ENCODE measurements around the gene PTBP1. TPM values are rescaled to one million over a fixed set of nuclear protein-coding genes. Genes with fewer than 3 reads are reported as not detected.

The PTBP1 gene
- total RNA-seq, 2 donors from 2014 or later: 604 to 619 TPM

DNA sequence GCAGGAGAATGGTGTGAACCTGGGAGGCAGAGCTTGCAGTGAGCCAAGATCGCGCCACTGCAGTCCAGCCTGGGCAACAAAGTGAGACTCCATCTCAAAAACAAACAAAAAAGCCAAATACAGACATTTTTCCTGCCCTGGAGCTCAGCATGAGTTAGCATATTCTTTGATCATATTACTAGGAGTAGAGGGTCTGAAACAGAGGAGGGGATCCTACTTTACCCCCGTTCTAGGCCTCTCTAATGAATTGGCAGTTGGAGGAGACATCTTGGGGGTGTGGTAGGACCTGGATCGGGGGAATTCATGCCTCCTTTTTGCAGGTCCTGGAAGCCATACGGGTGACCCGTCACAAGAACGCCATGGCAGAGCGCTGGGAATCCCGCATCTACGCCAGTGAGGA, 34.1 kb upstream of the PTBP1 start:
- Mint-ChIP-seq H3K9me3 (peaks cover 3% of the 10 kb centered on the region), H3K36me3 (no peaks in the 10 kb centered on the region), H3K27ac (no peak overlapping the region), H3K27me3 (peaks cover 0 to 4% of the 10 kb centered on the region in 2 donors), H3K4me3 (no peak overlapping the region), H3K4me1 (ENCODE audit: low read depth in 2 of 2) (no peaks in the 10 kb centered on the region)
- DNase-seq (ENCODE audit: low spot score): no peak
- ATAC-seq: no peak

DNA sequence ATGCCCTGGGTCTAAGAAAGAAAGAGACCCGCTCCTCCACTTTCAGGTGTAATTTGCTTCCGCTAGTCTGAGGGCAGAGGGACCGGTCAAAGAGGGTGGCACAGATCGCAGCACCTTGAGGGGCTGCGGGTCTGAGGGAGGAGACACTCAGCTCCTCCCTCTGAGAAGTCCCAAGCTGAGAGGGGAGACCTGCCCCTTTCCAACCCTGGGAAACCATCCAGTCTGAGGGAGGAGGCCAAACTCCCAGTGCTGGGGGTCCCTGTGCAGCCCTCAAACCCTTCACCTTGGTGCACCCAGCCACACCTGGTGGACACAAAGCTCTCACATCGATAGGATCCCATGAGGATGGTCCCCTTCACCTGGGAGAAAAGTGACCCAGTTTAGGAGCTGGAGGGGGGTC, 33.4 kb upstream of the PTBP1 start:
- H3K9me3 Mint-ChIP-seq: peaks cover 3% of the 10 kb centered on the region
- peaks cover 0 to 4% of the 10 kb centered on the region in 2 donors for H3K27me3 Mint-ChIP-seq
- no peak overlapping the region for H3K27ac Mint-ChIP-seq
- DNase-seq (ENCODE audit: low spot score) (no peak), ATAC-seq (no peak)
- H3K36me3 Mint-ChIP-seq: no peaks in the 10 kb centered on the region
- H3K4me3 Mint-ChIP-seq: no peak overlapping the region
- H3K4me1 Mint-ChIP-seq (ENCODE audit: low read depth in 2 of 2): no peaks in the 10 kb centered on the region

DNA sequence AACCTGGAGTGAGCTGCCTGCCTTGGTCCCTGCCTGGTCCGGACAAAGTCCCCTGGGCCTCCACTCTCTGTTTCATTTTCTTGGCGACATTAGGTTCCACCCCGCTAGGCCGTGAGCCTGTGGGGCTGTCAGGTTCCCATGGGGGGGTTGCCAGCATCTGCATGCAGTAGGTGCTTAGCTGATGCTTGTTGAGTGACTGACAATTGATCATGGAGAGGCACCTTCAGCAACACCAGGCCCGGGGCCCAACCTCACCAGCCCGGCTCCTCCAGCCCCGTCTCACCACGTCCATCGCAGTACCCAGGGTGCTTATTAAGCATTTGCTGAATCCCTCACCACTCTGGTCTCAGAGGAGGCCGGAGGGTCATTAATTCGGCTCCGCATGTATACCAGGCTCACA, 33.0 kb upstream of the PTBP1 start:
- no peak for ATAC-seq
- H3K36me3 Mint-ChIP-seq: no peaks in the 10 kb centered on the region
- H3K9me3 Mint-ChIP-seq: peaks cover 3% of the 10 kb centered on the region
- H3K27me3 Mint-ChIP-seq: peaks cover 0 to 4% of the 10 kb centered on the region in 2 donors
- DNase-seq (ENCODE audit: low spot score): no peak
- H3K4me1 Mint-ChIP-seq (ENCODE audit: low read depth in 2 of 2): no peaks in the 10 kb centered on the region
- H3K4me3 Mint-ChIP-seq: no peak overlapping the region
- no peak overlapping the region for H3K27ac Mint-ChIP-seq

DNA sequence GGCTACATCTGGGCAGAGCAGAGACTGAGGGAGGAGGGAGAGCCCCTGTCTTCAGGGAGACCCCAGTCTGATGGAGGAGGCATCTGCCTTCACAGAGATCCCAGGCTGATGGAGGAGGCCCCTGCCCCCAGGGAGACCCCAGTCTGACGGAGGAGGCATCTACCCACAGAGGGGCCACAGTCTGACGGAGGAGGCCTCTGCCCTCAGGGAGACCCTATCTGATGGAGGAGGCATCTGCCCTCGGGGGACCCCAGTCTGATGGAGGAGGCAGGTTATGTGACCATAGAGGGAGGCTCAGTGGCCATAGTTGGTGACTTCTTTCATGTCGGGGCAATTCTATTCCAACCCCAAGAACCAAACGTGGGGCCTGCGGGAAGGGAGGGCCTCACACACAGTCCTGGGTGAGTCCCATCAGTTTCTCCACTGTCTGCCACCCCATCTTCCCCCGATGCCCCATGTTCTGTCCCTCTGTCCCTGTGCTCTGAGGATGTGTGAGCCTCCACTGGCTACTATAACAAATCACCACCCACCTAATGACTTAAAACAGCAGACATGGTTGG, 32.0 kb upstream of the PTBP1 start:
- ATAC-seq: no peak
- no peaks in the 10 kb centered on the region for H3K9me3 Mint-ChIP-seq
- H3K27ac Mint-ChIP-seq: no peak overlapping the region
- H3K36me3 Mint-ChIP-seq: no peaks in the 10 kb centered on the region
- no peaks in the 10 kb centered on the region for H3K27me3 Mint-ChIP-seq
- H3K4me1 Mint-ChIP-seq (ENCODE audit: low read depth in 2 of 2): peaks cover 0 to 1% of the 10 kb centered on the region in 2 donors
- no peak for DNase-seq (ENCODE audit: low spot score)
- H3K4me3 Mint-ChIP-seq: no peak overlapping the region

DNA sequence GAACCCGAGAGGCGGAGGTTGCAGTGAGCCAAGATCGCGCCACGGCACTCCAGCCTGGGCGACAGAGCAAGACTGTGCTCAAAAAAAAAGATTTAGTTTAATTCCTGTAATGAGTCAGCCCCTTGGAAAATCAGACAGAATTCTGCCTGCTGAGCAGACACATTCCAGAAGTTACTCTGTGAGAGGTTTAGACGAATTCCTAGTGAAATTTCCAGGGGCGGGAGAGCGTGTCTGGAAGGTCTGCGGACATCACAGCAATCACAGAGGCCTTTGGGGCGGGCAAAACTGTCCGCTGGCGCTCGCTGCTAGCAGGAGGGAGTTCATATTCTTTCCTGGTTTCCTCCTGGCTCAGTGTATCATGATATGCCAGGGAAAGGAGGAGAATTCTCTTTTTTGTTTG, 28.8 kb upstream of the PTBP1 start:
- H3K27me3 Mint-ChIP-seq: peaks cover 0 to 3% of the 10 kb centered on the region in 2 donors
- peaks cover 0 to 3% of the 10 kb centered on the region in 2 donors for H3K4me1 Mint-ChIP-seq (ENCODE audit: low read depth in 2 of 2)
- ATAC-seq: no peak
- no peaks in the 10 kb centered on the region for H3K9me3 Mint-ChIP-seq
- DNase-seq (ENCODE audit: low spot score): no peak
- H3K27ac Mint-ChIP-seq: no peak overlapping the region
- no peaks in the 10 kb centered on the region for H3K36me3 Mint-ChIP-seq
- H3K4me3 Mint-ChIP-seq: no peak overlapping the region

DNA sequence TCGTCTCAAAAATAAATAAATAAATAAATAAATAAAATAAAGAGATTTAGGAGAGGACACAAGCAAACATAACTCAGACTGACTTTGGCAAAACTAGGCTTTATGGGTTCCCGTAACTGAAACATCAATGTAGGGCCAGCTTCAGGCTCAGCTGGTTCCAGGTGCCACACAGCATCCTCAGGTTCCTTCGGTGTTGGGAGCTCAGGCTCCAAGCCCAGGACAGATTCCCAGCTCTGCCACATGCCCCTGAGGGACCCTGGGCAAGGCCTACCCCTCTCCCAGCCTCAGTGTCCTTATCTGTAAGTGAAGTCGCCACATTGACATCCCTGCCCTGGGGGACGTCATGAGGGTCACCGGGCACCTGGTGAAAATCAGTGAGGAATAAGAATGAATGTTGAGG, 27.6 kb upstream of the PTBP1 start:
- DNase-seq (ENCODE audit: low spot score) (no peak), ATAC-seq (no peak)
- Mint-ChIP-seq H3K9me3 (no peaks in the 10 kb centered on the region), H3K4me3 (no peak overlapping the region), H3K4me1 (ENCODE audit: low read depth in 2 of 2) (peaks cover 0 to 3% of the 10 kb centered on the region in 2 donors), H3K27me3 (peaks cover 0 to 3% of the 10 kb centered on the region in 2 donors), H3K36me3 (no peaks in the 10 kb centered on the region), H3K27ac (no peak overlapping the region)

DNA sequence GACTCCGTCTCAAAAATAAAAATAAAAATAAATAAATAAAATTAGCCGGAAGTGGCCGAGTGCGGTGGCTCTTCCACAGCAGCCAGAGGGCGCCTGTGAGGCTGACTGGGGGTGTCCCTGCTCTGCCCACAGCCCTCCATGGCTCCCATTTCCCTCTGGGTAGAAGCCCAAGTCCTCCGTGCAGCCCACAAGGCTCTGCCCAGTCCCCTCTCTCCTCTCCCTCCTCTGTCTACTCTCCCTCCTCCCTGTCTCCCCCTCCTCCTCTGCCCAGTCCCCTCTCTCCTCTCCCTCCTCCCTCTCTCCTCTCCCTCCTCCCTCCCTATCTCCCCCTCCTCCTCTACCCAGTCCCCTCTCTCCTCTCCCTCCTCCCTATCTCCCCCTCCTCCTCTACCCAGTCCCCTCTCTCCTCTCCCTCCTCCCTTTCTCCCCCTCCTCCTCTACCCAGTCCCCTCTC, 25.9 kb upstream of the PTBP1 start:
- no peak overlapping the region for H3K4me3 Mint-ChIP-seq
- no peak overlapping the region for H3K27ac Mint-ChIP-seq
- ATAC-seq (peak in 1 of 2 donors; percentile 63), DNase-seq (ENCODE audit: low spot score) (no peak)
- H3K4me1 Mint-ChIP-seq (ENCODE audit: low read depth in 2 of 2): peaks cover 0 to 3% of the 10 kb centered on the region in 2 donors
- H3K27me3 Mint-ChIP-seq: peaks cover 0 to 3% of the 10 kb centered on the region in 2 donors
- H3K9me3 Mint-ChIP-seq: no peaks in the 10 kb centered on the region
- H3K36me3 Mint-ChIP-seq: no peaks in the 10 kb centered on the region

DNA sequence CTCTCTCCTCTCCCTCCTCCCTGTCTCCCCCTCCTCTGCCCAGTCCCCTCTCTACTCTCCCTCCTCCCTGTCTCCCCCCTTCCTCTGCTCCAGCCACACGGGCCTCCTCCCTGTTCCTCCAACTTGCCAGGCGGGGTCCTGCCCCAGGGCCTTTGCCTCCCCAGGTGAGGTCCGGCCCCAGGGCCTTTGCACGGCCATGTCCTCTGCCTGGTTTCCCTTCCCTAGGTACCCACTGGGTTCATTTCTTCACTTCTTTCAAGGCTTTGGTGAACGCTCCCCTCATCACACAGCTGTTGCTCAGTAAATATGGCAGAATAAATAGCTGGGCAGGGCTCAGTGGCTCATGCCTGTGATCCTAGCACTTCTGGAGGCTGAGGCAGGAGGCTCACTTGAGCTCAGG, 25.2 kb upstream of the PTBP1 start:
- H3K9me3 Mint-ChIP-seq: no peaks in the 10 kb centered on the region
- H3K27me3 Mint-ChIP-seq: peaks cover 0 to 3% of the 10 kb centered on the region in 2 donors
- no peak overlapping the region for H3K4me3 Mint-ChIP-seq
- no peak for ATAC-seq
- no peak for DNase-seq (ENCODE audit: low spot score)
- no peak overlapping the region for H3K27ac Mint-ChIP-seq
- peaks cover 0 to 3% of the 10 kb centered on the region in 2 donors for H3K4me1 Mint-ChIP-seq (ENCODE audit: low read depth in 2 of 2)
- no peaks in the 10 kb centered on the region for H3K36me3 Mint-ChIP-seq

DNA sequence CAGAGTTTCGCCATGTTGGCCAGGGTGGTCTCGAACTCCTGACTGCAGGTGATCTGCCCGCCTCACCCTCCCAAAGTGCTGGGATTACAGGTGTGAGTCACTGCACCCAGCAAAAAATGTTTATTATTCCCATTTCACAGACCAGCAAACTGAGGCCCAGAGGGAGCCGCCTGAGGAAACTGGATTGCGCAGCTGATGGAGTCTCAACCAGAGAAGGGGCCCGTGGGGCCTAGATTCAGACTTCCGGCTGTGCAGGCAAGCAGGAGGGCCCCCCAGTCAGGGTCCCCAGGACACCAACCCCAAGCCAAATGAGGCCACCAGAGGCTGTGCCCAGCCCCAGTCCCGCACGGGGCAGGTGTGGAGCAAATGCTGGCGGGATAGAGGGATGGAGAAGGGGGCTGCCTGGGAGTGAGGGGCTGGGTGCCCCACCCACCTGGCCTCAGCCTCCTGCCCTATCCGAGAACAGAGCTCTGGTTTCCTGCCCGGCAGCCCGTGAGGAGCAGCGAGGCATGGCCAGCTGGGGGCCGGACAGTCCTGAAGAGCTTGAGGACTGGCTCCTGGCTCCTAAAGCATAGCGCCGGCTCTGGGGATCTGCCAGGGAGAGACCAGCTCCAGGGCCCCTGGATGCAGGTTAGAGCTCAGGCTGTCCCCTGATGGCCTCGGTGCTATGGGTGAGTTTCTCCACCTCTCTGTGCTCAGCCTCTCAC, 24.4 kb upstream of the PTBP1 start:
- ATAC-seq: peak; percentile 33 to 45
- Mint-ChIP-seq H3K27me3 (peaks cover 0 to 3% of the 10 kb centered on the region in 2 donors), H3K4me1 (ENCODE audit: low read depth in 2 of 2) (peaks cover 0 to 3% of the 10 kb centered on the region in 2 donors), H3K36me3 (no peaks in the 10 kb centered on the region), H3K4me3 (no peak overlapping the region), H3K27ac (no peak overlapping the region), H3K9me3 (no peaks in the 10 kb centered on the region)
- DNase-seq (ENCODE audit: low spot score): no peak

DNA sequence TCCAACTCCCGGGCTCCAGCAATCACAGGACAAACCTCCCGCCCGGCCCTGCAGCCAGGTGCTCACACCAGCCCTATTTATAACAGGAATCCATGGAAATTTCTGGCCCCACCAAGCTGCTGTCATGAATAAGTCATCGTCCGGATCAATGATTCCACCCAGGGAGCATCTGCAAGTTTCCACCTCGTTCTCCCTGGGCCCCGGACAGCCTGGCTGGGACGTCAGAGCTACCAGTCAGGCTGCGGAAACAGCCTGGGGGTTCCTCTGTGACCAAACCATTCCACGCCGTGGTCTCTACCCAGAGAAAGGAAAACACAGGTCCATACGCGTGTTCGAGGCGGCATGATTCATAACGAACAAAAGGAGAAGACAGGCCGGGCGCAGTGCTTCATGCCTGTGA, 20.7 kb upstream of the PTBP1 start:
- H3K4me3 Mint-ChIP-seq: no peak overlapping the region
- no peaks in the 10 kb centered on the region for H3K9me3 Mint-ChIP-seq
- peaks cover 0 to 3% of the 10 kb centered on the region in 2 donors for H3K27me3 Mint-ChIP-seq

DNA sequence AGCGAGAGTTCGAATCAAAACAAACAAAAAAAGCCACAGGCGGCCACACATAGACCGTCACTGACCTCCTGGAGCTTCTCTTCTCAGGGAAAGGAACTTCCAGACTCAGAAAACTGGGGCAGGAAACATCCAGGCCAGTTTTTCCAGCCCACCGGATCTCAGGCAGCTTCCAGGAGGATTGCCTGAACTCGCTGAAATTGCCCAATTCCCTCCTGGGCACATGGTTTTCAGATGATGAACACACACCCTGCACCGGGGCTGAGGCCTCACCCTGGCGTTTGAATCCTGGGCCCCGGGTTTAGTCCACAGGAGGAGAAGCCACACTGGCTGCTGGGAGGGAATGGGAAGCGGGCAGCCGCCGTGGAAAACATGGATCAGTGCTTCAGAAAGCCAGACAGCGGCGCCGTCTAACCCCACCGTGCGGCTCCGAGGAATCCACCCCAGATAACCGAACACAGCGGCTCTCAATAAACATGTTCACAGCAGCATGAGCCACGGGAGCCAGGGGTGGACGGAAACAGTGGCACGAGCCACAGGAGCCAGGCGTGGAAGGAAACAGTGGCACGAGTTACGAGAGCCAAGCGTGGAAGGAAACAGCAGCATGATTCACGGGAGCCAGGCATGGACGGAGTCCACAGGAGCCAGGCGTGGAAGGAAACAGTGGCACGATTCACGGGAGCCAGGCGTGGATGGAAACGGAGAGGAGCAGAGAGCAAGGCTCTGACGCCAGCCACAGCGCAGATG, 18.2 kb upstream of the PTBP1 start:
- Mint-ChIP-seq H3K36me3 (no peaks in the 10 kb centered on the region), H3K9me3 (no peaks in the 10 kb centered on the region), H3K4me1 (ENCODE audit: low read depth in 2 of 2) (no peaks in the 10 kb centered on the region), H3K27ac (no peak overlapping the region), H3K4me3 (no peak overlapping the region), H3K27me3 (no peaks in the 10 kb centered on the region)
- DNase-seq (ENCODE audit: low spot score) (no peak), ATAC-seq (no peak)

More for the DNA sequence above, 20.7 kb upstream of the PTBP1 start:
- Mint-ChIP-seq H3K36me3 (no peaks in the 10 kb centered on the region), H3K4me1 (ENCODE audit: low read depth in 2 of 2) (no peaks in the 10 kb centered on the region), H3K27ac (no peak overlapping the region)
- DNase-seq (ENCODE audit: low spot score): no peak
- ATAC-seq: no peak

DNA sequence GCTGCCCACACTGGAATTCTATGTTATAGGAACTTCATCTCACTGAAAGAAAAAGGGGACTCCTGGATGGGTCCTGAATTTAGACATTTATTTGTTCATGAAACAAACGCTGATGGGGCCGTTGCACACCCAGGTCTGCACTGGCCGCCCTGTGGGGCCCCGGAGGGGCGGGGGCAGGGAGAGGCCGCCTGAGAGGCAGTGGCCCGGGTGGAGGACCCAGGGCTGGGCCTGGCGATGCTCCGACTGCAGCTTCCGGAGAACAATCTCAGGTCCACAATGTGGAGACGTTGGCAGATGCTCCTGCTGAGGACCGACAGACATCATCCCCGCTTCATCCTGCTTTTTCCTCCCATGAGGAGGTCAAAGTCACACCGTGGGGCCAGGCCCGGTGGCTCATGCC, 16.3 kb upstream of the PTBP1 start:
- Mint-ChIP-seq H3K27ac (no peak overlapping the region), H3K27me3 (no peaks in the 10 kb centered on the region), H3K36me3 (no peaks in the 10 kb centered on the region)

DNA sequence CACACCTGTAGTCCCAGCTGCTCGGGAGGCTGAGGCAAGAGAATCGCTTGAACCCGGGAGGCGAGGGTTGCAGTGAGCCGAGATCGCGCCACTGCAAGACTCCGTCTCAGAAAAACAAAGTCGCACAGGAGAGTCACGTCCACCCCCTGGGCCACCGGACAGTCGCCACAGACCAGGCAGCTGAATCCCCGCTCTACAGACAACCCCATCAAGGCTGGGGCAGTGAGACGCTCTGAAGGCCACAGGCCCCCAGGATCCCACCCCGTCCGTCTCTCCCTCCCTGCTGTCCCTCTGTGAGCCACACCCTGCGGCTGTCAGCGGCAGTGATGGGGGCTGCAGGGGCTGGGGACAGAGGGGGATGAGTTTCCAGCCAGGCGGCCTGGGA, 15.5 kb upstream of the PTBP1 start:
- no peaks in the 10 kb centered on the region for H3K4me1 Mint-ChIP-seq (ENCODE audit: low read depth in 2 of 2)
- H3K27me3 Mint-ChIP-seq: no peaks in the 10 kb centered on the region
- no peak overlapping the region for H3K27ac Mint-ChIP-seq
- ATAC-seq (peak in 1 of 2 donors; percentile 33), DNase-seq (ENCODE audit: low spot score) (no peak)
- no peaks in the 10 kb centered on the region for H3K36me3 Mint-ChIP-seq
- no peak overlapping the region for H3K4me3 Mint-ChIP-seq
- no peaks in the 10 kb centered on the region for H3K9me3 Mint-ChIP-seq

More for the DNA sequence above, 16.3 kb upstream of the PTBP1 start:
- no peaks in the 10 kb centered on the region for H3K9me3 Mint-ChIP-seq
- H3K4me3 Mint-ChIP-seq: no peak overlapping the region
- no peaks in the 10 kb centered on the region for H3K4me1 Mint-ChIP-seq (ENCODE audit: low read depth in 2 of 2)
- DNase-seq (ENCODE audit: low spot score): no peak
- ATAC-seq: no peak

DNA sequence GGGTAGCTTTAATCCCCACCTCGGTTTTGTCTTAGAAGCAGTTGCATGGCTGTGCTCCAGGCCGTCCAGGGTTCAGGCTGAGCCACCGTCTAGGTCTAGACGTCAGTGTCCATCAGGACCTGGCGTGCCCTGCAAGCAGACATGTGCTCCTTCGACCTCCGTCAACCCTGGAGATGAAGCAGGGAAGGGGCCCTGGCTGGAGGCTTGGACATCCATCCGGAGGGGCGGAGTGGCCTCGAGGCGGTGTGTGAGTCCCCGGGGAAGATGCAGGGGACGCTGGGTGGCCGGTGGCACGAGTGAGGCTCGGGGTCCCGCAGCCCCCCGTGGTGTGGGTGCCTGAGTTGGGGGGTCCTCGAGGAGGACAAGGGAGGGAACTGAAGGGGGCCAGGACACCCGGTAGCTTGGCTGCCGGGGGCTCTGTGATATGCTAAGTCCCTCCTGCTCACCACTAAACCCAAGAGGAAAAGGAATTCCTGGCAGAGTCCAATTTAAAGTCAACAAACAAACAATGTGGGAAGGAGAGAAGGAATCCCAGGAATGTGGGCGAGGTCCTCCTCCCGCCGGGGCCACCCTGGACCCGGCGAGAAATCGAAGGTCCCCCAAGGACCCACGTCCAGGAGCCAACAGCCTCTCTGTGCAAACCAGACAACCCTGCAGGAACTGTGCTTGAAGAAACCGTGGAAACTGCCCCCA, 14.9 kb upstream of the PTBP1 start:
- Mint-ChIP-seq H3K27ac (no peak overlapping the region), H3K27me3 (no peaks in the 10 kb centered on the region), H3K4me1 (ENCODE audit: low read depth in 2 of 2) (no peaks in the 10 kb centered on the region), H3K4me3 (no peak overlapping the region), H3K9me3 (no peaks in the 10 kb centered on the region), H3K36me3 (no peaks in the 10 kb centered on the region)
- DNase-seq (ENCODE audit: low spot score): no peak
- ATAC-seq: peak in 1 of 2 donors; percentile 31

Data from natural killer cell treated with Interleukin-12 subunit alpha and Interleukin-12 subunit beta and Interleukin-15 and Interleukin-18, amount 100 ng/mL, for 72 hours (primary cell).